ENCODE data around the gene SVEP1.

Gene SVEP1

DNA sequence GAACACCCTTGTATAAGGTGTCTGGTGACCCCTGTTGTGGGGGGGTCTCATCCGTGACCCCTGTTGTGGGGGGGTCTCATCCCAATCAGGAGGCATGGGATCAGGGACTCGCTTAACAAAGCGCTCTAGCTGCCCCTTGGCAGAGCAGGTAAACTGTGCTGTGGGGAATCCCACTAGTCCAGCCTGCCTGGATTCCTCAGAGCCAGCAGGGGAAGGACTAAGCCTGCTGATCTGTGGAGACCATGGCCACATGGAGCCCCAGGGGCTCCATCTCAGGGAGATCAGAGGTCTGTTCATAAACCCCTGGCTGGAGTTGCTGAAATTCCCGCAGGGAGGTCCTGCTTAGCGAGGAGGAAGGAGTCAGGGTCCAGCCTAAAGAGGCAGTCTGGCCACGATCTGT, 196.1 kb downstream of the SVEP1 start:
- in situ Hi-C loops (cut with HindIII; ENCODE audit: low sequenced_read_pairs): no loop called here

DNA sequence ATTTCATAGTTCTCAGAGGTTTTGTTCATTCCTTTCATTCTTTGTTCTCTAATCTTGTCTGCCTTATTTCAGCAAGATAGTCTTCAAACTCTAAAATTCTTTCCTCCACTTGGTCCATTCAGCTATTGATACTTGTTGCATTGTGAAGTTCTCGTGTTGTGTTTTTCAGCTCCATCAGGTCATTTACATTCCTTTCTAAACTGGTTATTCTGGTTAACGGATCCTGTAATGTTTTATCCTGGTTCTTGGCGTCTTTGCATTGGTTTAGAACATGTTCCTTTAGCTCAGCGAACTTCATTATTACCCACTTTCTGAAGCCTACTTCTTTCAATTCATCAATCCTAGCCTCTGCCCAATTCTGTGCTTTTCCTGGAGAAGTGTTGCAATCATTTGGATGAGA, 196.8 kb downstream of the SVEP1 start:
- in situ Hi-C loops (cut with HindIII; ENCODE audit: low sequenced_read_pairs): no loop called here

DNA sequence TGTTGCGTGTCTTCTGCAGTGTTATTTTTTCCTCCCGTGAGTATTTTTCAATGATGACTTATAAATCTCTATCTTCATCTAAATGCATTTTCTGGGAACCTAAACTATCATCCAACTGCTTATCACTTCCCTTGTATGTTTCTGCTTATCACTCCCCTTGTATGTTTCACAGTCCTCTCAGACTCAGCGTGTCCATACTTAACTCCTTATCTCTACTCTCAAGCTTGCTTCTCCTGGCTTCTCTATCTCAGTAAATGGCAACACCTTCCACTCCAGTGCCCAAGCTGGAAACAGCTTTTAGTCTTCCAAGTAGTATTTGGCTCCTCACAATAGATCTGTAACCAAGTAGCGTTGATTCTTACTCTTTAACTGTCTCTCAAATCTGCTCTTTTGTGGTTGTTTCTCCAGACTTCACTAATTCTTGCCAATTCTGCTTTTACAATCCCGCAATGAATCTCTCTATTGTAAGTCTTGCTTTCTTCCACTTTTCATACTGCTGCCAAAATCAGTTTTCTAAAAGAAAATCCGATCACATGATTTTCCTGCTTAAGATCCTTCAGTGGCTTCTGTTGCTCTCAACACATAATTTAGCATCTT, 208.0 kb downstream of the SVEP1 start:
- in situ Hi-C loops (cut with HindIII; ENCODE audit: low sequenced_read_pairs): no loop called here

- in situ Hi-C loops (cut with HindIII; ENCODE audit: low sequenced_read_pairs): no loop called here
Measured at GRCh38 chr9:110370315-110370714, 209.2 kb downstream of the SVEP1 start.

DNA sequence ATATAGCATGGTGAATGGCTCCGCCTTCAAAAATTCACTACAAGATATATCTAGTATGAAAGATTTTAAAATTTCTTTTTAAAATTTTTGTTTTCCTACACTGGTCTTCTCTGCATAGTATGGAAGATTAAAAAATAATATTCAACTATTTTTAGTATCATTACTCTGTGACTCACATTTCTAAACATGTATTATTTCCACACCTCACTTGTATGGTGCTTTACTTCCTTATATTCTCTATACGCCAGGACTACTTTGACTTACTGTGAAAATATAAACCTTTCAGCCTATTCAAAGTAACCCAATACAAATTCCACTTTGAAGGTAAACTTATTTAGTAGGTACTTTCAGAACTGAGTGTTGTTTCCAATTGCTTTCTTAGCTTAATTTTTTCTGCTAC, 215.1 kb downstream of the SVEP1 start:
- in situ Hi-C loops (cut with HindIII; ENCODE audit: low sequenced_read_pairs): no loop called here

GRCh38 chr9:110358992-110359391, 220.5 kb downstream of the SVEP1 start:
- in situ Hi-C loops (cut with HindIII; ENCODE audit: low sequenced_read_pairs): loop anchor here (10.0 kb wide), 1 partner anchor 164 kb away; no protein-coding TSS in a partner anchor

DNA sequence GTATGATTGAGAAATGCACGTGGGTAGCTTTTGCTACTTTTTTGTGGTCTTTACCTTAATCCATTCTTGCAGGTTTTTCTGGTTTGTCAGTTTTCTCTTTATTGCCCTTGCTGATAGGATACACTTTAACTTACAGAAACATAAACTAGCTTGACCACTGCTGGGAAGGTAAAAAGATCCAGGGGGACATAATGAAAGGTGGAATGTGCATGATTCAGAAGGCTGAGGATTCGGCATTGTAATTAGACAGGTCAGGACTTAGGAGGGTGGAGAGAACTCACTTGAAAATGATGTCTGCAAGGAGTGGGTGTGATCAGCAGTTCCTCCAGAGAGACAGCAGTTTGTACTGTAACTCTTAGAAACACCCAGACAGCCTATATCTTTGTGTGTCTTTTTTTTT, 222.0 kb downstream of the SVEP1 start:
- in situ Hi-C loops (cut with HindIII; ENCODE audit: low sequenced_read_pairs): loop anchor here (10.0 kb wide), 1 partner anchor 163 kb away; no protein-coding TSS in a partner anchor

- in situ Hi-C loops (cut with HindIII; ENCODE audit: low sequenced_read_pairs): loop anchor here (10.0 kb wide), 1 partner anchor 162 kb away; no protein-coding TSS in a partner anchor
Measured at GRCh38 chr9:110356639-110357395, 222.7 kb downstream of the SVEP1 start.

GRCh38 chr9:110355911-110356310, 223.6 kb downstream of the SVEP1 start:
- in situ Hi-C loops (cut with HindIII; ENCODE audit: low sequenced_read_pairs): loop anchor here (10.0 kb wide), 1 partner anchor 161 kb away; no protein-coding TSS in a partner anchor

DNA sequence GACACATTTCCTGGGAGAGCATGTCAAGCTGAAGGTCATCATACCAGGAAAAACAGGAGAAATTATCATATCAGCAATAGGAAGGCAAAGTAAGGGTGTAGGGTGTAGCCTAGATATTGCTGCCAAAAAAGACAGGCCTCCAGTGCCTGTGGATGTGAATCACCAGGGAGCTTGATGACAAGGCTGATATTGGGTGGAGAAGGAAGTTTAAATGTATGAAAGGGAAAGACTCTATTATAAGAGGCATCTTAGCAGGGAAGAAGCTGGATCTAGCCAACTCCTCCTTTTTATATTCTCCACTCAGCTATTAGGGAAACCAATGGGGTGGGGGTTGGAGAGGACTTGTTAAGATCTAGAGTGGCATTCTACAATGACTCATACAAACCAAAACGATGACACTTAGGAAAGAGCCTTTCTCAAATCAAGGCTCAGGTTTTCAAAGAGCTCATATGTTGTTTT, 228.5 kb downstream of the SVEP1 start:
- in situ Hi-C loops (cut with HindIII; ENCODE audit: low sequenced_read_pairs): loop anchor here (10.0 kb wide), 1 partner anchor 156 kb away; no protein-coding TSS in a partner anchor

GRCh38 chr9:110346325-110346724, 233.2 kb downstream of the SVEP1 start:
- in situ Hi-C loops (cut with HindIII; ENCODE audit: low sequenced_read_pairs): no loop called here

- in situ Hi-C loops (cut with HindIII; ENCODE audit: low sequenced_read_pairs): no loop called here
Measured at GRCh38 chr9:110344821-110345220, 234.7 kb downstream of the SVEP1 start.

- in situ Hi-C loops (cut with HindIII; ENCODE audit: low sequenced_read_pairs): no loop called here
Measured at GRCh38 chr9:110343551-110343950, 236.0 kb downstream of the SVEP1 start.

DNA sequence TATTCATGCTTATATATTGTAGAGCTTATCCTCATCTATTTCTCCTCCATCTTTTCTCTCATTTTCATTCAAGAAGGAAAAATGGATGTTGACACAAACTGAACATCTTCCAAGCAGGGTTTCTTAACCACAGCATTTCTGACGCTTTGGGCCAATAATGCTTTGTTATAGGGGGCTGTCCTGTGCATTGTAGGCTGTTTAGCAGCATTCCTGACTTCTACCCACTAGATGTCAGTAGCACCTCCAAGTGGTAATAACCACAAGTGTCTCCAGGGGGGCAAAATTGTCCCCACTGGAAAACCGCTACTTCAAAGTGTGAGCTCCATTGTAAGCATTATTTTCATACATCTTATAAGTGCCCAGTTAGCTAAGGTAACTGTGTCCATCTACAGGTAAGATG, 239.2 kb downstream of the SVEP1 start:
- in situ Hi-C loops (cut with HindIII; ENCODE audit: low sequenced_read_pairs): no loop called here

- in situ Hi-C loops (cut with HindIII; ENCODE audit: low sequenced_read_pairs): no loop called here
Measured at GRCh38 chr9:110338143-110338542, 241.4 kb downstream of the SVEP1 start.

- in situ Hi-C loops (cut with HindIII; ENCODE audit: low sequenced_read_pairs): no loop called here
Measured at GRCh38 chr9:110337727-110338126, 241.8 kb downstream of the SVEP1 start, which contains the start of gene TXNDC8. Gene TXNDC8, minus strand, starts transcription at chr9:110337863.

GRCh38 chr9:110336363-110336762, 243.2 kb downstream of the SVEP1 start:
- in situ Hi-C loops (cut with HindIII; ENCODE audit: low sequenced_read_pairs): no loop called here

- in situ Hi-C loops (cut with HindIII; ENCODE audit: low sequenced_read_pairs): no loop called here
Measured at GRCh38 chr9:110334871-110335270, 244.7 kb downstream of the SVEP1 start.

- in situ Hi-C loops (cut with HindIII; ENCODE audit: low sequenced_read_pairs): no loop called here
Measured at GRCh38 chr9:110334183-110334582, 245.4 kb downstream of the SVEP1 start.

- in situ Hi-C loops (cut with HindIII; ENCODE audit: low sequenced_read_pairs): no loop called here
Measured at GRCh38 chr9:110332766-110333165, 246.8 kb downstream of the SVEP1 start.

- in situ Hi-C loops (cut with HindIII; ENCODE audit: low sequenced_read_pairs): no loop called here
Measured at GRCh38 chr9:110330484-110331105, 248.9 kb downstream of the SVEP1 start.

All from DLD1 (cell line).